ENCODE results near the gene PTDSS2. TPM values are rescaled to one million over a fixed set of nuclear protein-coding genes. Genes with fewer than 3 reads are reported as not detected.

Gene PTDSS2
- total and polyA plus RNA-seq, 9 of the 15 experiments (the other 6 are each of a cell fraction or from before 2014, with no cell fraction given): 0.45 to 53.9 (median 17.2) TPM

DNA sequence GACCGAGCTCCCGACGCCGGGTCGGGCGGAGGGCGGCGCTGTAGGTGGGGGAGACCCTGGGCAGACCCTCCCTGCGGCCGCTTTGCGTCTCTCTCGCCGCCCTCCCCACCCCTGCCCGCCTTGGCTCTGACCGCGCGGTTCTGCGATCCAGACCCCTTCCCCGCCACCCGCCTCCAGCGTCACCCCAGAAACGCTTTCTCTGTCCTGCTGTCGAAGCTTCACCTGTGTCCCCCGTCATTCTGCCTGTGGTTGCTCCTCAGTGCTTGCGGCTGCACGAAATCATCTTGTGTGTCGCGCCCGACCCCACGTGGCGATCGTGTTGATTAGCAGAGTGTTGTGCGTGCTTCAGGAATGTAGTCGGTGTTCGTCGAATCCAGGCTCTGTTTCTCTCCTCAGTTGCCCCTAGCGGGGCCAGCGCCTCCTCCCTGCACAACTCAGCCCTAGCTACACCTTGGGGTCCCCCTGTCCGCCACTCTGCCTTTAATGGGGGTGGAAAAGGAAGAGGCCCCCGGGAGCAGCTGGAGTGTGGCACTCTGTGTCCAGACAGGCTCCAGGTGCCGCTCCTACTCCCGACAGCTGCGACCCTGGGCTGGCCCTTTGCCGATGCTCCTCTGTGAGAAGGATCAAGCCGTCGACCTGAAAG lies 851 bp downstream of the PTDSS2 start (continued):
- TF ChIP-seq, protein P1, sequence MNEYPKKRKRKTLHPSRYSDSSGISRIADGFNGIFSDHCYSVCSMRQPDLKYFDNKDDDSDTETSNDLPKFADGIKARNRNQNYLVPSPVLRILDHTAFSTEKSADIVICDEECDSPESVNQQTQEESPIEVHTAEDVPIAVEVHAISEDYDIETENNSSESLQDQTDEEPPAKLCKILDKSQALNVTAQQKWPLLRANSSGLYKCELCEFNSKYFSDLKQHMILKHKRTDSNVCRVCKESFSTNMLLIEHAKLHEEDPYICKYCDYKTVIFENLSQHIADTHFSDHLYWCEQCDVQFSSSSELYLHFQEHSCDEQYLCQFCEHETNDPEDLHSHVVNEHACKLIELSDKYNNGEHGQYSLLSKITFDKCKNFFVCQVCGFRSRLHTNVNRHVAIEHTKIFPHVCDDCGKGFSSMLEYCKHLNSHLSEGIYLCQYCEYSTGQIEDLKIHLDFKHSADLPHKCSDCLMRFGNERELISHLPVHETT (CRISPR knock-in tag; conservative IDR thresholded peaks at IDR 0.05 in 1 of 2, IDR thresholded peaks at IDR 0.05 in 1 of 2): peak in 1 of 2 experiments; percentile 24; a peak in 1 of 4 replicates
- TF ChIP-seq CXXC5 (CRISPR knock-in tag; IDR thresholded peaks at IDR 0.05) (peak; percentile 68), RHOXF2B (CRISPR knock-in tag; conservative IDR thresholded peaks at IDR 0.05) (no peak), HDAC1 (IDR thresholded peaks at IDR 0.05) (peak in 1 of 2 experiments; percentile 88; a peak in 2 of 4 replicates), ZSCAN32 (CRISPR knock-in tag; IDR thresholded peaks at IDR 0.05) (no peak), ZNF778 (CRISPR knock-in tag; IDR thresholded peaks at IDR 0.05) (no peak), CC2D1A (IDR thresholded peaks at IDR 0.05) (no peak), TAF15 (IDR thresholded peaks at IDR 0.05; ENCODE audit: low read depth, low read length) (no peak), ZNF41 (CRISPR knock-in tag; conservative IDR thresholded peaks at IDR 0.05) (no peak), MYC (IDR thresholded peaks at IDR 0.05; ENCODE audit: low read depth, low read length) (peak; percentile 86), MYC (CRISPR knock-in tag; IDR thresholded peaks at IDR 0.05; ENCODE audit: borderline replicate concordance, low read depth) (no peak; the same call in 1 of the 2 replicates), ZNF717 (CRISPR knock-in tag; IDR thresholded peaks at IDR 0.05) (no peak), FOXK2 (conservative IDR thresholded peaks at IDR 0.05 in 1 of 2, IDR thresholded peaks at IDR 0.05 in 1 of 2; ENCODE audit: low read depth in 2 of 2) (peak; percentile 77 to 89), HDAC2 (IDR thresholded peaks at IDR 0.05) (0 out of 2 replicates have a peak, but pooled peaks have one; percentile 63), NR2F6 (CRISPR knock-in tag; IDR thresholded peaks at IDR 0.05) (no peak)
- TF ChIP-seq, protein P2, sequence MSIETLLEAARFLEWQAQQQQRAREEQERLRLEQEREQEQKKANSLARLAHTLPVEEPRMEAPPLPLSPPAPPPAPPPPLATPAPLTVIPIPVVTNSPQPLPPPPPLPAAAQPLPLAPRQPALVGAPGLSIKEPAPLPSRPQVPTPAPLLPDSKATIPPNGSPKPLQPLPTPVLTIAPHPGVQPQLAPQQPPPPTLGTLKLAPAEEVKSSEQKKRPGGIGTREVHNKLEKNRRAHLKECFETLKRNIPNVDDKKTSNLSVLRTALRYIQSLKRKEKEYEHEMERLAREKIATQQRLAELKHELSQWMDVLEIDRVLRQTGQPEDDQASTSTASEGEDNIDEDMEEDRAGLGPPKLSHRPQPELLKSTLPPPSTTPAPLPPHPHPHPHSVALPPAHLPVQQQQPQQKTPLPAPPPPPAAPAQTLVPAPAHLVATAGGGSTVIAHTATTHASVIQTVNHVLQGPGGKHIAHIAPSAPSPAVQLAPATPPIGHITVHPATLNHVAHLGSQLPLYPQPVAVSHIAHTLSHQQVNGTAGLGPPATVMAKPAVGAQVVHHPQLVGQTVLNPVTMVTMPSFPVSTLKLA (conservative IDR thresholded peaks at IDR 0.05): peak; percentile 96
- TF ChIP-seq, protein P3, sequence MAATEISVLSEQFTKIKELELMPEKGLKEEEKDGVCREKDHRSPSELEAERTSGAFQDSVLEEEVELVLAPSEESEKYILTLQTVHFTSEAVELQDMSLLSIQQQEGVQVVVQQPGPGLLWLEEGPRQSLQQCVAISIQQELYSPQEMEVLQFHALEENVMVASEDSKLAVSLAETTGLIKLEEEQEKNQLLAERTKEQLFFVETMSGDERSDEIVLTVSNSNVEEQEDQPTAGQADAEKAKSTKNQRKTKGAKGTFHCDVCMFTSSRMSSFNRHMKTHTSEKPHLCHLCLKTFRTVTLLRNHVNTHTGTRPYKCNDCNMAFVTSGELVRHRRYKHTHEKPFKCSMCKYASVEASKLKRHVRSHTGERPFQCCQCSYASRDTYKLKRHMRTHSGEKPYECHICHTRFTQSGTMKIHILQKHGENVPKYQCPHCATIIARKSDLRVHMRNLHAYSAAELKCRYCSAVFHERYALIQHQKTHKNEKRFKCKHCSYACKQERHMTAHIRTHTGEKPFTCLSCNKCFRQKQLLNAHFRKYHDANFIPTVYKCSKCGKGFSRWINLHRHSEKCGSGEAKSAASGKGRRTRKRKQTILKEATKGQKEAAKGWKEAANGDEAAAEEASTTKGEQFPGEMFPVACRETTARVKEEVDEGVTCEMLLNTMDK (IDR thresholded peaks at IDR 0.05; ENCODE audit: borderline replicate concordance, insufficient read depth, low read depth, low read length, poor library complexity, severe bottlenecking): peak; percentile 2
- TF ChIP-seq, protein P4, sequence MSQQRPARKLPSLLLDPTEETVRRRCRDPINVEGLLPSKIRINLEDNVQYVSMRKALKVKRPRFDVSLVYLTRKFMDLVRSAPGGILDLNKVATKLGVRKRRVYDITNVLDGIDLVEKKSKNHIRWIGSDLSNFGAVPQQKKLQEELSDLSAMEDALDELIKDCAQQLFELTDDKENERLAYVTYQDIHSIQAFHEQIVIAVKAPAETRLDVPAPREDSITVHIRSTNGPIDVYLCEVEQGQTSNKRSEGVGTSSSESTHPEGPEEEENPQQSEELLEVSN (IDR thresholded peaks at IDR 0.05; ENCODE audit: borderline replicate concordance in 1 of 2, extremely low read depth in 1 of 2, insufficient read depth in 1 of 2, insufficient read length in 1 of 2, low read depth in 1 of 2, low read length in 1 of 2, poor library complexity in 1 of 2, severe bottlenecking in 1 of 2): peak; percentile 91 to 94
- TF ChIP-seq, protein P5, sequence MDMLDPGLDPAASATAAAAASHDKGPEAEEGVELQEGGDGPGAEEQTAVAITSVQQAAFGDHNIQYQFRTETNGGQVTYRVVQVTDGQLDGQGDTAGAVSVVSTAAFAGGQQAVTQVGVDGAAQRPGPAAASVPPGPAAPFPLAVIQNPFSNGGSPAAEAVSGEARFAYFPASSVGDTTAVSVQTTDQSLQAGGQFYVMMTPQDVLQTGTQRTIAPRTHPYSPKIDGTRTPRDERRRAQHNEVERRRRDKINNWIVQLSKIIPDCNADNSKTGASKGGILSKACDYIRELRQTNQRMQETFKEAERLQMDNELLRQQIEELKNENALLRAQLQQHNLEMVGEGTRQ (CRISPR knock-in tag; IDR thresholded peaks at IDR 0.05): peak; percentile 47
